Measurements from ENCODE around the gene KMT2B. TPM values are rescaled to one million over a fixed set of nuclear protein-coding genes. Genes with fewer than 3 reads are reported as not detected.

The KMT2B gene
- total and polyA plus RNA-seq, 12 donors = 6.6 to 97.3 (median 22.6) TPM

- peaks cover 0 to 98% of the 10 kb centered on the region in 2 donors for H3K36me3 ChIP-seq (replicated peaks in 1 of 2)
- H3K4me1 ChIP-seq (replicated peaks in 1 of 2) = no peaks in the 10 kb centered on the region
- H3K9me3 ChIP-seq (replicated peaks in 1 of 3) = no peaks in the 10 kb centered on the region
- no peaks in the 10 kb centered on the region for H3K27me3 ChIP-seq
- intact Hi-C loops (cut with DNase I) = no loop called here
- no peak overlapping the region for H3K4me3 ChIP-seq
- TF ChIP-seq CTCF (IDR thresholded peaks at IDR 0.05) (no peak), POLR2A (IDR thresholded peaks at IDR 0.05) (no peak)
- peak in 1 of 7 donors; percentile 6 for DNase-seq
- no peak overlapping the region for H3K27ac ChIP-seq
- WGBS, 4 donors = 92 to 95% (median 93%) methylated on average over 8 to 23 of the region's 23 CpGs
Observed at GRCh38 chr19:35725216-35725861, 7.5 kb downstream of the KMT2B start.

- H3K36me3 ChIP-seq (replicated peaks in 1 of 2) = peaks cover 0 to 100% of the 10 kb centered on the region in 2 donors
- 90 to 95% (median 94%) methylated on average over 7 to 25 of the region's 25 CpGs for WGBS, 4 donors
Observed at GRCh38 chr19:35727053-35727955, 9.5 kb downstream of the KMT2B start.

DNA sequence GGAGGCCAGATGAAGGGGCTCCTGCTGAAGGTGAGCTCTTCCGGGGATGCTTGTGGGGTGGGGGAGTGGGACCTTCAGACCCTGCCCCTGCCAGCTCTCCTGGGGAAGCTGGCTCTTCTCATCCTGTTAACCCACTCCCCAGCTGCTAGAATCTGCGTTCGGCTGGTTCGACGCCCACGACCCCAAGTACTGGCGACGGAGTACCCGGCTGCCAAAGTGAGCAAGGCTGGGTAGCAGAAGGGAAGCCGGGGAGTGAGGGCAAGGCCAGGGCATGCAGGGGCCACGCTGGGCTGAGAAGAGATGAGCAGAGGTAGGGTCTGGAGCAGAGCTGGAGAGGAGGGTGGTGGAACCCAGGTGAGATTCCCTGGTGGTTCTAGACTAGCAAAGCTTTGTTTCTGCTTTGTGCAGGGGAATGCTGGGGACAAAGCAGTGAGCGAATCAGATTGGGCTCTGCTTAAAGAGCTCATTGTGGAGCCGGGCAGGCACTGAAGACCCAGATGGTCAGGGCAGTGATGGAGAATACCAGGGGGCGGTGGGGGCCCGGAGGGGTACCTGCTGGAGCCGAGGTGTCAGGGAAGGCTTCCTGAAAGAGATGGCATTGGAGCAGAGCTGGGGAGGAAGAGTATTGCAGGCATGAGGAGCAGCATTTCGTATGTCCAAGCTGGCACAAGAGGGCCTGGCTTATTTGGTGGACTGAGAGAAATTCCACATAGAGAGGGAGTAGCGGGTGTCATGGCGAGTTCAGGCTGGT, 10.3 kb downstream of the KMT2B start:
- no peaks in the 10 kb centered on the region for H3K27me3 ChIP-seq
- intact Hi-C loops (cut with DNase I) = no loop called here
- peaks cover 0 to 97% of the 10 kb centered on the region in 2 donors for H3K36me3 ChIP-seq (replicated peaks in 1 of 2)
- no peak for TF ChIP-seq POLR2A (IDR thresholded peaks at IDR 0.05)
- TF ChIP-seq CTCF (IDR thresholded peaks at IDR 0.05) = no peak
- WGBS, 4 donors = 89 to 92% (median 91%) methylated on average over 17 to 19 of the region's 19 CpGs
- H3K27ac ChIP-seq = no peak overlapping the region
- peak in 1 of 7 donors; percentile 3 for DNase-seq
- no peak overlapping the region for H3K4me3 ChIP-seq
- no peaks in the 10 kb centered on the region for H3K4me1 ChIP-seq (replicated peaks in 1 of 2)
- no peaks in the 10 kb centered on the region for H3K9me3 ChIP-seq (replicated peaks in 1 of 3)

More at GRCh38 chr19:35727053-35727955, 9.5 kb downstream of the KMT2B start:
- H3K4me3 ChIP-seq = no peak overlapping the region
- TF ChIP-seq POLR2A (IDR thresholded peaks at IDR 0.05) (no peak), CTCF (IDR thresholded peaks at IDR 0.05) (no peak)
- intact Hi-C loops (cut with DNase I) = no loop called here
- no peaks in the 10 kb centered on the region for H3K4me1 ChIP-seq (replicated peaks in 1 of 2)
- no peak for DNase-seq
- H3K27me3 ChIP-seq = no peaks in the 10 kb centered on the region
- no peak overlapping the region for H3K27ac ChIP-seq
- H3K9me3 ChIP-seq (replicated peaks in 1 of 3) = no peaks in the 10 kb centered on the region

- peaks cover 6 to 9% of the 10 kb centered on the region in 2 donors for H3K4me1 ChIP-seq (replicated peaks in 1 of 2)
- TF ChIP-seq POLR2A (IDR thresholded peaks at IDR 0.05) = no peak
- TF ChIP-seq CTCF (IDR thresholded peaks at IDR 0.05) = no peak
- no peak overlapping the region for H3K4me3 ChIP-seq
- intact Hi-C loops (cut with DNase I) = no loop called here
- DNase-seq = peak in 1 of 7 donors; percentile 20
- no peaks in the 10 kb centered on the region for H3K9me3 ChIP-seq (replicated peaks in 1 of 3)
- no peak overlapping the region for H3K27ac ChIP-seq
- H3K36me3 ChIP-seq (replicated peaks in 1 of 2) = peaks cover 0 to 96% of the 10 kb centered on the region in 2 donors
- 87 to 92% (median 89%) methylated on average over 17 to 18 of the region's 18 CpGs for WGBS, 4 donors
- H3K27me3 ChIP-seq = no peaks in the 10 kb centered on the region
Observed at GRCh38 chr19:35729021-35729420, 11.2 kb downstream of the KMT2B start.
